ENCODE measurements around the gene SWAP70. TPM values are rescaled to one million over a fixed set of nuclear protein-coding genes. Genes with fewer than 3 reads are reported as not detected.
A peak's percentile ranks its signal among the peaks of the same experiment; 100 is the strongest.

The SWAP70 gene
- total and polyA plus RNA-seq, 2 of the 8 experiments (the other 6 are each of a cell fraction or from before 2014, with no cell fraction given), result 14.8 to 37.5 TPM

DNA sequence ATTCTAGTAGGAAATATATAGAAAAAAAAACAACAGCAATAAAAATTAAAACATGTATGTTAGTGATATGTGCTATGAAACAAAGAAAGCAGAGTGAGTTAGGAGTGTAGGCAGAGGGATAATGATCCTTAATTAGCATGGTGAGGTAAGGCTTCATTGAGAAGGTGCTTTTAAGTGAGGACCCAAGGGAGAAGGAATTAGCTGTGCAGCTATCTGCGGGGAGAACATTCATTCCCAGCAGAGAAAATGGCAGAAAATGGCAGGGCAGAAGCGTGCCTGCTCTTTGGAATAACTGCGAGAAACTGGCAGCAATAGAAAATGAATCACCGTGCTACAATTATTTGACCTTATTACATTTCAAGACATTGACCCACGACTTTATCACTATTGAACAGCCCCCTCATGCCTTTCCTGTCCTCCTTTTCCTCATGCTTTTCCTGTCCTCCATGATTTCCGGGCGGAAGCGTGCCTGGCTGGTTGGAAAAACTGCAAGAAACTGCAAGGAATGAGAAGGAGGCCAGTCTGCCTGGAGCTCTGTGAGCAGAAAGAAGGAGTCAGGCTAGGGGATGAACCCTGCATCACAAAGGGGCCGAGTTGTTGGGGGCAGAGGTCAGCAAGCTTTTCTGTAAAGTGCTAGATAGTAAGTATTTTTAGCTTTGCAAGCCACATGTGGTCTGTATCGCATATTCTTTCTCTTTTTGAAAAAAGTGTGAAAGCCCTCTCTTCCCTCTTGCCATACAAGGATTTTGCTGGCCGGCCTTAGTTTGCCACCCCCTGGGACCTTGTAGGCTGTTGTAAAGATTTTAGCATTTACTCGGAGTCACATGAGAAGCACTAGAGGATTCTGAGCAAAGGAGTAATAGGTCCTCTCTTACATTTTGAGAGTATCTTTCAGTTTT is 37.1 kb upstream of the SWAP70 start:
- peak overlapping the region; percentile 3 for H3K4ac ChIP-seq (replicated peaks; ENCODE audit: insufficient read length, low read depth, low read length)
- H4K8ac ChIP-seq (ENCODE audit: extremely low read depth, insufficient read depth, low read length), result no peak overlapping the region
- H3K4me1 ChIP-seq (replicated peaks in 1 of 4; ENCODE audit: control insufficient read depth in 3 of 4, insufficient read depth in 4 of 4, low read length in 3 of 4), result peaks cover 4 to 26% (median 18%) of the 10 kb centered on the region in 4 experiments
- H3K18ac ChIP-seq (ENCODE audit: extremely low read depth, low read length), result peak overlapping the region; percentile 60
- peak overlapping the region; percentile 84 for H2BK5ac ChIP-seq (ENCODE audit: low read depth, low read length)
- H4K91ac ChIP-seq (replicated peaks; ENCODE audit: insufficient read length, low read length), result peak overlapping the region; percentile 88
- H3K27me3 ChIP-seq (replicated peaks in 1 of 4; ENCODE audit: control insufficient read depth in 3 of 4, extremely low read depth in 1 of 4, insufficient read depth in 3 of 4, low read length in 3 of 4), result no peaks in the 10 kb centered on the region
- peak overlapping the region; percentile 11 for H4K5ac ChIP-seq (ENCODE audit: insufficient read length, low read depth, low read length)
- 23% methylated on average over 12 of the region's 12 CpGs; no CpG with 5 or more reads in 1 of the 2 experiments for WGBS, 2 experiments (ENCODE audit: extremely low coverage in 1 of 2, insufficient coverage in 1 of 2, insufficient read length in 1 of 2, insufficient replicate concordance in 2 of 2, low coverage in 1 of 2, low lambda C conversion rate in 2 of 2, missing lambda C conversion rate in 1 of 2)
- H3K14ac ChIP-seq (ENCODE audit: insufficient read length), result no peak overlapping the region
- no peaks in the 10 kb centered on the region for H3K79me1 ChIP-seq (ENCODE audit: low read depth, low read length)
- H3K56ac ChIP-seq (replicated peaks; ENCODE audit: insufficient read length, low read depth, low read length), result no peak overlapping the region
- H4K20me1 ChIP-seq (replicated peaks in 1 of 2; ENCODE audit: control insufficient read depth in 1 of 2, insufficient read depth in 2 of 2, low read length in 2 of 2), result no peaks in the 10 kb centered on the region
- H3K4me3 ChIP-seq (ENCODE audit: extremely low read depth in 1 of 4, insufficient read depth in 2 of 4, low read depth in 3 of 4, low read length in 4 of 4), result peak overlapping the region in 1 of 4 experiments; percentile 35; a peak in 2 of 8 replicates
- ChIA-PET CTCF (ENCODE audit: partially characterized antibody) (interaction anchor here (0.5 to 1.3 kb wide), 6 partner anchors 9 to 102 kb away, joined by 3 to 6 read pairs (median 3); partner anchors contain the start of gene SWAP70), POLR2A (ENCODE audit: partially characterized antibody) (interaction anchor here (0.8 to 1.8 kb wide), 11 partner anchors 9 to 395 kb away, joined by 3 to 12 read pairs (median 4); no protein-coding TSS in a partner anchor)
- H3K23me2 ChIP-seq (ENCODE audit: low read depth, low read length), result no peaks in the 10 kb centered on the region; the same call in 1 of the 2 replicates
- H3K4me2 ChIP-seq (ENCODE audit: insufficient read depth in 1 of 2, low read depth in 2 of 2, low read length in 2 of 2), result peak overlapping the region; percentile 46 to 64
- peak; percentile 57 for FAIRE-seq
- H3K79me2 ChIP-seq (ENCODE audit: control insufficient read depth in 1 of 2, insufficient read depth in 2 of 2, low read length in 2 of 2), result no peaks in the 10 kb centered on the region
- 0 out of 2 replicates have a peak overlapping the region, but pooled peaks have one; percentile 48 for H2BK15ac ChIP-seq (ENCODE audit: low read length)
- H2AFZ ChIP-seq (ENCODE audit: low read length), result no peak overlapping the region
- peak overlapping the region; percentile 74 for H2BK120ac ChIP-seq (replicated peaks; ENCODE audit: low read depth, low read length)
- H3K23ac ChIP-seq (ENCODE audit: insufficient read length), result no peak overlapping the region
- H2AK5ac ChIP-seq (ENCODE audit: low read depth, low read length), result no peak overlapping the region
- H3K27ac ChIP-seq (ENCODE audit: low read depth, low read length), result peak overlapping the region; percentile 76; the same call in 1 of the 2 replicates
- peak overlapping the region; percentile 94 for H2BK12ac ChIP-seq (ENCODE audit: low read depth, low read length)
- H3K9ac ChIP-seq (replicated peaks in 1 of 4; ENCODE audit: extremely low read depth in 1 of 4, low read depth in 3 of 4, low read length in 3 of 4), result peak overlapping the region in 2 of 4 experiments; percentile 10 to 44; a peak in 1 of 7 replicates
- DNase-seq (ENCODE audit: low read depth in 1 of 2, low spot score in 2 of 2), result peak; percentile 61 to 65
- no peaks in the 10 kb centered on the region for H3K36me3 ChIP-seq (ENCODE audit: control insufficient read depth in 2 of 4, insufficient read depth in 4 of 4, low read length in 3 of 4)
- no peaks in the 10 kb centered on the region; a peak in 1 of 4 replicates for H3K9me3 ChIP-seq (ENCODE audit: insufficient read depth in 2 of 2, low read depth in 1 of 2, low read length in 1 of 2)
- peak overlapping the region; percentile 86 for H2BK20ac ChIP-seq (ENCODE audit: low read length)
- TF ChIP-seq FOSL1 (IDR thresholded peaks at IDR 0.05; ENCODE audit: insufficient read depth, low read depth, low read length) (no peak), EZH2 (IDR thresholded peaks at IDR 0.05; ENCODE audit: low read depth, low read length, severe bottlenecking) (no peak), YY1 (IDR thresholded peaks at IDR 0.05; ENCODE audit: low read depth, low read length) (peak; percentile 11; the same call in 1 of the 2 replicates), EGR1 (IDR thresholded peaks at IDR 0.05; ENCODE audit: borderline replicate concordance, low read depth, low read length) (no peak; the same call in 1 of the 2 replicates), RAD21 (IDR thresholded peaks at IDR 0.05 in 1 of 2, conservative IDR thresholded peaks at IDR 0.05 in 1 of 2; ENCODE audit: low read depth in 2 of 2, low read length in 2 of 2) (0 out of 4 replicates have a peak, but pooled peaks have one; percentile 1 to 10), POU5F1 (IDR thresholded peaks at IDR 0.05; ENCODE audit: low read depth, low read length) (peak; percentile 75; the same call in 1 of the 2 replicates), CREB1 (IDR thresholded peaks at IDR 0.05) (no peak), SAP30 (IDR thresholded peaks at IDR 0.05; ENCODE audit: insufficient read depth, insufficient replicate concordance, low read length) (no peak), RNF2 (IDR thresholded peaks at IDR 0.05; ENCODE audit: borderline replicate concordance, low read depth, low read length, missing control alignments, poor library complexity, severe bottlenecking) (no peak)
